Pancreas (tissue), 10 donors: ENCODE data around the gene PSMA6. TPM values are rescaled to one million over a fixed set of nuclear protein-coding genes. Genes with fewer than 3 reads are reported as not detected.
A peak's percentile ranks its signal among the peaks of the same experiment; 100 is the strongest.
"Not testable (repeated sequence)": the region's sequence is repeated elsewhere in the genome, so short reads cannot be mapped to it uniquely, and the experiment has no call there.

Experiments
- ATAC-seq, 4 donors: fragments of 200-7000 bp; cut with Tn5 transposase; one replicate each; pipeline versions ENCODE4 v1.8.0 to v1.9.1; 2020; ENCODE audit warnings: mild to moderate bottlenecking in 4 of 4, moderate library complexity in 4 of 4
- DNase-seq, 6 donors: peaks; one replicate each; pipeline ENCODE4 v3.0.0-alpha.2; 2020
- FAIRE-seq: peaks from 2 replicates; lab custom pipeline; 2012; peaks lifted over from hg19 to GRCh38; lab: Jason Lieb, UNC
- H3K27ac ChIP-seq, 4 donors: fragments of 200-600 bp; sonication (generic); 1 replicate in 3 of 4; 2 replicates in 1 of 4; pipeline versions ENCODE4 v1.5.0 to v1.8.0; 2020
- H3K27me3 ChIP-seq, 4 donors: fragments of 200-600 bp; one replicate each; pipeline ENCODE4 v1.8.0; 2021
- H3K36me3 ChIP-seq, 3 donors: fragments of 200-600 bp; sonication (generic) in 1 of 3; one replicate each; pipeline versions ENCODE4 v1.5.0 to v1.8.0; 2020 to 2021
- H3K4me1 ChIP-seq, 3 donors: fragments of 200-600 bp; one replicate each; pipeline ENCODE4 v1.8.0; 2021
- H3K4me3 ChIP-seq, 4 donors: fragments of 200-600 bp; sonication (generic) in 2 of 4; one replicate each; pipeline versions ENCODE4 v1.5.0 to v1.8.0; 2020 to 2021
- H3K9me3 ChIP-seq, 4 donors: fragments of 200-600 bp; one replicate each; pipeline ENCODE4 v1.8.0; 2021
- CTCF ChIP-seq, 4 donors: fragments of 200-600 bp; sonication (generic) in 3 of 4; IDR thresholded peaks; one replicate each; pipeline versions ENCODE4 v1.5.0 to v1.8.0; 2021; ENCODE audit warnings: antibody characterized with exemption in 4 of 4
- WGBS, 2 donors: extraction: QIAGEN DNeasy Blood & Tissue Kit; methylation state at CpG; one replicate each; pipeline ENCODE4 v1.1.7; 2013; 5-methylcytosine and 5-hydroxymethylcytosine counted together
- intact Hi-C, 3 donors: fragments of 100-400 bp; cut with DNase I; formaldehyde crosslinking; loops; one replicate each; pipeline versions ENCODE4 v1.11.1 to v1.14.2; 2022
- polyA plus RNA-seq, 2 donors: library from polyadenylated mRNA; stranded (reverse); fragments of 200-250 nt; gene quantifications; one replicate each; pipeline ENCODE4 v1.2.3, GENCODE V29; 2013
- total RNA-seq, 6 donors: library from RNA; stranded (reverse); fragmentation: NEBNext Ultra II Directional in 4 of 6; extraction: Animal tissue kit (Norgen Biotek cat#: 25700) in 4 of 6; gene quantifications; one replicate each; pipeline versions ENCODE4 v1.2.1 to v1.2.4, GENCODE V29; 2021 to 2023
- donor health status: healthy with polysubstance abuse.
- donor health status: DM: no; HTN: no; CAD: no; lungs with moderate emphysema.
- donor health status: DM: no; HTN: no; CAD: no.
- donor health status: control.
- donor health status: control.
- donor health status: Bipolar disorder and iron deficiency.
- donor health status: DM: yes; HTN: yes; CAD: no.
- donor health status: DM: no; HTN: no; CAD: no.
- donor health status: DM: no; HTN: no; CAD: no.
- donor health status: DM: yes; HTN: yes; CAD: no.

The PSMA6 gene
- total and polyA plus RNA-seq, 8 donors: 41.2 to 83.3 (median 58.4) TPM

- TF ChIP-seq CTCF (IDR thresholded peaks at IDR 0.05): no peak
- ATAC-seq (no peak), FAIRE-seq (no peak), DNase-seq (peak in 1 of 6 donors; percentile 18)
- H3K4me3 ChIP-seq: no peak overlapping the region
- intact Hi-C loops: no loop called here
- no peaks in the 10 kb centered on the region for H3K9me3 ChIP-seq
- H3K27me3 ChIP-seq: no peaks in the 10 kb centered on the region
- H3K4me1 ChIP-seq: peaks cover 0 to 2% (median 0%) of the 10 kb centered on the region in 3 donors
- H3K36me3 ChIP-seq: no peaks in the 10 kb centered on the region
- H3K27ac ChIP-seq: no peak overlapping the region
- WGBS, 2 donors: 72 to 75% methylated on average over 4 of the region's 4 CpGs
These were observed 59.7 kb downstream of the PSMA6 start for GRCh38 chr14:35351897-35352273.

- no peak overlapping the region for H3K27ac ChIP-seq
- no peaks in the 10 kb centered on the region for H3K9me3 ChIP-seq
- H3K4me3 ChIP-seq: no peak overlapping the region
- TF ChIP-seq CTCF (IDR thresholded peaks at IDR 0.05): no peak
- H3K36me3 ChIP-seq: no peaks in the 10 kb centered on the region
- no peaks in the 10 kb centered on the region for H3K27me3 ChIP-seq
- ATAC-seq: peak in 2 of 4 donors; percentile 24 to 55
- DNase-seq: peak in 2 of 6 donors; percentile 21 to 39
- intact Hi-C loops: no loop called here
- FAIRE-seq: no peak
- peaks cover 0 to 3% (median 0%) of the 10 kb centered on the region in 3 donors for H3K4me1 ChIP-seq
- WGBS, 2 donors: 82 to 86% methylated on average over 15 of the region's 15 CpGs
These were observed 60.4 kb downstream of the PSMA6 start for GRCh38 chr14:35352274-35353233.

DNA sequence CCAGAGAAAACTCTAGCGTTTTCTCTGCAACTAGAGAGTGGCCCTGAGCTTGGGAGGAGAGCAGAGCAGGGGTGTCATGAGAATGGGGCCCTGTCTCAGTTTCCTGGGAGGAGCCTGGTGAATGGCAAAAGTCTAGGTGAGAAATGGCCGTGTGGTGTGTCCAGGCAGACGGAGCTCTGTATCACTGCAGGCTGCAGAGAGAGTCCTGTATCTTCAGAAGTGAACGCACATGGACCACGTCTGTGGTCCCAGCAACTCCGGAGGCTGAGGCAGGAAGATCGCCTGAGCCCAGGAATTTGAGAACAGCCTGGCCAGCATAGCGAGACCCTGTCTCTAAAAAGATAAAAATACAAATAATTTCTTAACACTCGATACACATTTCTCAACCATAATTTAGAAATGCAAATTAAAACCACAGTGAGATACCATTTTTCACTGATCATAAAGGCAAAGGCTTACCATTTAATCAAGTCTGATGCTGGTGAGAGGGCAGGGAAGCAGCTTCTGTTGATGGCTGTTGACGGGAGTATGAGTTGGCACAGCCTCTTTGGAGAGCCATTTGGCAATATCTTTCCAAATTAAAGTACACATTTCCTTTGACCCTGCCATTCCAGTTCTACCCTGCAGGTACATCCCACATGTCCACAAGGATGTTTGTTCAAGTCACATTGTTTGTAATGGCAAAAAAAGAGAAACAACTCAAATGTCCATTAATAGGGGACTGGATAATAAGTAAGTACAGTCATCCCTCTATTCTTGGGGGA, 61.4 kb downstream of the PSMA6 start:
- H3K36me3 ChIP-seq: no peaks in the 10 kb centered on the region
- H3K4me1 ChIP-seq: peaks cover 0 to 3% (median 0%) of the 10 kb centered on the region in 3 donors
- no peak overlapping the region for H3K4me3 ChIP-seq
- H3K27ac ChIP-seq: no peak overlapping the region
- H3K27me3 ChIP-seq: no peaks in the 10 kb centered on the region
- H3K9me3 ChIP-seq: no peaks in the 10 kb centered on the region
- intact Hi-C loops: no loop called here
- WGBS, 2 donors: 65 to 68% methylated on average over 10 of the region's 10 CpGs
- ATAC-seq (peak in 1 of 4 donors; percentile 28), DNase-seq (peak in 1 of 6 donors; percentile 1), FAIRE-seq (no peak)
- no peak for TF ChIP-seq CTCF (IDR thresholded peaks at IDR 0.05)

DNA sequence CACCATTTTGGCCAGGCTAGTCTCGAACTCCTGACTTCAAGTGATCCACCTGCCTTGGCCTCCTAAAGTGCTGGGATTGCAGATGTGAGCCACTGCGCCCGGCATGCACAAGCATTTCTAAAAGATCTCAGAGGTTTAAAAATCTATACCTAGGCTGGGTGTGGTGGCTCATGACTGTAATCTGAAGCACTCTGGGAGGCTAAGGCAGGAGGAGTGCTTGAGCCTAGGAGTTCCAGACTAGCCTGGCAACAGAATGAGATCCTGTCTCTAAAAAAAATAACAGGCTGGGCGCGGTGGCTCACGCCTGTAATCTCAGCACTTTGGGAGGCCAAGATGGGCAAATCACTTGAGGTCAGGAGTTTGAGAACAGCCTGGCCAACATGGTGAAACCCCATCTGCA, 63.1 kb downstream of the PSMA6 start:
- H3K27ac ChIP-seq, intact Hi-C loops, ATAC-seq, DNase-seq, H3K27me3 ChIP-seq, FAIRE-seq, H3K4me1 ChIP-seq, H3K4me3 ChIP-seq, H3K9me3 ChIP-seq, H3K36me3 ChIP-seq: not testable (repeated sequence)
- WGBS, 2 donors: 87 to 96% methylated on average over 6 of the region's 6 CpGs
